HTERT RPE-1 (cell line): ENCODE data around the gene RNF138.
"Not testable (repeated sequence)": the region's sequence is repeated elsewhere in the genome, so short reads cannot be mapped to it uniquely, and the experiment has no call there.

Source experiments
- in situ Hi-C: fragments of 300-500 bp; cut with MboI; formaldehyde crosslinking; loops from 4 replicates; pipeline ENCODE4 v1.14.3; 2020; ENCODE audit warnings: low sequenced_read_pairs

The RNF138 gene

DNA sequence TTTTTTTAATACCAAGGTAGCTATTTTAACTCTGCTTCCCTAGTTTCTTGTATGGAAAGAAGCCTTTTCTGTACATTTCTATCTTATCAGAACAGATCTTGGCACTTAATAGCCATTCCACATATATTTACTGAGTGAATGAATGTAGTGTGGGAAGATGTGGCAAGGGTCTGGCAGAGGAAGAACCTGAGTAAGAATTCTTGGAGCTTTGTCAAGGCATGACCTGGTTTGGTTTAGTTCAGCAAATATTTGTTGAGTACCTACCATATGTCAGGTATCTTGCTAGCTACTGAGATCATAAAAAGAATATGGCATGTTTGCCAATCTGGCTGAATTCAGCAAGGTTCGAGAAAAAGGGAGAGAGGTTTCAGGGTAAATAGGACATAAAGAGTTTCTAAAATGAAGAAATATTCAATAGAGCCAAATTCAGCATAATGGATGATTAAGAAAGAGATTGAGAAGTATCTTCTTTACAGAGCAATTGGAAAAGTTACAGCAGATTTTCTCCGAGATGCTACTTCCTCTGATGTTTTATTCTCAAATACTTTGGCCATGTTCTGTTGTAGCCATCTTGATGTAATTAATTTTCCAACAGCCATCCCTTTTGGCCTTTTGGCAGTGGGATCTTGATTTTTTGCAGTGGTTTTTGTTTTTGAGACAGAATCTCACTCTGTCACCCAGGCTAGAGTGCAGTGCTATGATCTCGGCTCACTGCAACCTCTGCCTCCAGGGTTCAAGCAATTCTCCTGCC lies 76.5 kb downstream of the RNF138 start:
- in situ Hi-C loops: no loop called here

GRCh38 chr18:32173654-32174053 lies 82.0 kb downstream of the RNF138 start:
- in situ Hi-C loops: no loop called here

DNA sequence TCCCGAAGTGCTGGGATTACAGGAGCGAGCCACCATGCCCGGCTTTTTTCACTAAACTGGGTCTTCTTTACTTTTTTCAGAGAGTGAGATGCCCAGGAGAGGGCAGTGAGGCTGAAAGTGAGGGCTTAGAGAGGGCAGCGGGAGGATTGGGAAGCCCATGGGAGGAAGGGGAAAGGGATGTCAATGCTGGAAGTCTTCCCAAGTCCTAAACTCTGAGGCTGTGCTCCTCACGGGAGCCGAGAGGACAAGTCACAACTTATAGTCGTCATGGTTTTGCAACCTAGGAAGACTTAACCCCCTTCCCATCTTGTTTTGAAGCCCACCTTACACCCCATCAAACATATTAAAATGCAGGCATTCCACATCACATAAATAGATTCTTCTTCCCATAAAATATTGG lies 83.0 kb downstream of the RNF138 start:
- in situ Hi-C loops: no loop called here

GRCh38 chr18:32175265-32175664 lies 83.6 kb downstream of the RNF138 start:
- in situ Hi-C loops: no loop called here

GRCh38 chr18:32176745-32177144 lies 85.1 kb downstream of the RNF138 start:
- in situ Hi-C loops: not testable (repeated sequence)

DNA sequence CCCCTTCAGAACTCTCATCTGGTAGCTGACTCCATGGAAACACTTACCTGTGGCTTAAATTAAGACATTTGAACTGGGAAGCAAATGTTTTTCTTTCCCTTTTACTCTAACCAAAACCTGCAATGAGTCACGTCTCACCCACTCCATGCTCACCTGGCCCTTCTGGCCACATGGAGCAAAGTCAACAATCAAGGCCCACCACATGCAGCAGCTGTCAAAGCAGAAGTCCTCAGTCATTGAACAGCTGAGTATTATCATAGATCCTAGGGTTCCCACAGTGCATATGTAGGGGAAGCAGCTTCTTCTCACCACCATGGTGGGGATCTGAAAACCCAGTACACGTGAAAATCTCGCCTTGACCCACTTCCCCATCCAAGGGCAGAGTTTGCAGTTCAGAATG lies 85.9 kb downstream of the RNF138 start:
- in situ Hi-C loops: no loop called here
